CD4-positive, alpha-beta T cell (primary cell): Measurements from ENCODE around the gene NDUFA8. TPM values are rescaled to one million over a fixed set of nuclear protein-coding genes. Genes with fewer than 3 reads are reported as not detected.

Experiments
- ATAC-seq: fragments of 200-7000 bp; cut with Tn5 transposase; one replicate; pipeline ENCODE4 v1.10.0; 2022; ENCODE audit warnings: mild to moderate bottlenecking; ENCODE audit not compliant: poor library complexity
- CTCF ChIA-PET: fragments of 350-600 bp; sonication (Branson Sonifier 250); formaldehyde crosslinking; loops from one replicate; lab custom pipeline; 2021; ENCODE audit warnings: antibody characterized with exemption, inconsistent platforms; lab: Charles Lee
- POLR2A ChIA-PET: fragments of 350-600 bp; sonication (Branson Sonifier 250); formaldehyde crosslinking; loops from one replicate; lab custom pipeline; 2021; ENCODE audit warnings: antibody characterized with exemption, inconsistent platforms; lab: Charles Lee
- DNase-seq, 14 experiments: peaks; one replicate each; pipeline ENCODE4 v3.0.0-alpha.2; 2013 to 2020; ENCODE audit warnings: mixed read lengths in 2 of 14
- H3K27ac ChIP-seq, 2 donors: one replicate each; pipeline versions ENCODE4 v1.5.1 to v1.7.0; 2013; ENCODE audit warnings: low read length in 2 of 2, low read depth in 1 of 2, mild to moderate bottlenecking in 1 of 2
- H3K27me3 ChIP-seq, 2 experiments: 1 replicate in 1 of 2; 2 replicates in 1 of 2; pipeline versions ENCODE4 v1.6.1 to v1.7.0; 2013; ENCODE audit warnings: low read length in 2 of 2, control low read depth in 1 of 2, mild to moderate bottlenecking in 1 of 2, moderate library complexity in 1 of 2; ENCODE audit not compliant: insufficient read depth in 2 of 2, control insufficient read depth in 1 of 2
- H3K36me3 ChIP-seq: one replicate; pipeline ENCODE4 v1.6.1; 2013; ENCODE audit warnings: low read length, control low read depth; ENCODE audit not compliant: insufficient read depth
- H3K4me1 ChIP-seq: one replicate; pipeline ENCODE4 v1.6.1; 2013; ENCODE audit warnings: low read length, control low read depth; ENCODE audit not compliant: insufficient read depth
- H3K4me3 ChIP-seq: one replicate; pipeline ENCODE4 v1.5.1; 2013; ENCODE audit warnings: mild to moderate bottlenecking, low read length, moderate library complexity
- H3K9me3 ChIP-seq, 2 experiments: 1 replicate in 1 of 2; 2 replicates in 1 of 2; pipeline versions ENCODE4 v1.6.1 to v1.7.0; 2013; ENCODE audit warnings: low read length in 2 of 2, mild to moderate bottlenecking in 2 of 2, control low read depth in 1 of 2, moderate library complexity in 1 of 2; ENCODE audit not compliant: control insufficient read depth in 1 of 2, insufficient read depth in 1 of 2
- H3K27ac Mint-ChIP-seq: one replicate; pipeline ENCODE4 v1.8.0; 2020; ENCODE audit warnings: mixed read lengths
- H3K27me3 Mint-ChIP-seq: one replicate; pipeline ENCODE4 v1.8.0; 2021; ENCODE audit warnings: mixed read lengths
- H3K36me3 Mint-ChIP-seq: one replicate; pipeline ENCODE4 v1.8.0; 2021; ENCODE audit warnings: low read depth, mixed read lengths
- H3K4me1 Mint-ChIP-seq: one replicate; pipeline ENCODE4 v1.8.0; 2021; ENCODE audit warnings: low read depth, mixed read lengths
- H3K4me3 Mint-ChIP-seq: one replicate; pipeline ENCODE4 v1.8.0; 2020; ENCODE audit warnings: mild to moderate bottlenecking, mixed read lengths
- H3K9me3 Mint-ChIP-seq: one replicate; pipeline ENCODE4 v1.8.0; 2020; ENCODE audit warnings: mixed read lengths
- intact Hi-C, 2 experiments: fragments of 100-400 bp; cut with DNase I in 1 of 2; cut with micrococcal nuclease in 1 of 2; formaldehyde crosslinking; loops; one replicate each; pipeline versions ENCODE4 v1.15.1 to v1.9.0; 2023 to 2025; cut with DNase I, micrococcal nuclease
- total RNA-seq, 174 experiments: library from RNA in 2 of 174; stranded (reverse) in 2 of 174; gene quantifications; one replicate each; pipeline ENCODE4 v1.2.3 and lab custom pipeline; 2021 to 2026
- TF ChIP-seq, protein P1 (sequence below): fragments of 200-600 bp; IDR thresholded peaks from one replicate; pipeline ENCODE4 v1.8.0; 2022; ENCODE audit warnings: antibody characterized with exemption, mild to moderate bottlenecking

Gene NDUFA8
- total RNA-seq, 2 experiments from 2014 or later, result 4.5 to 5.0 TPM

DNA sequence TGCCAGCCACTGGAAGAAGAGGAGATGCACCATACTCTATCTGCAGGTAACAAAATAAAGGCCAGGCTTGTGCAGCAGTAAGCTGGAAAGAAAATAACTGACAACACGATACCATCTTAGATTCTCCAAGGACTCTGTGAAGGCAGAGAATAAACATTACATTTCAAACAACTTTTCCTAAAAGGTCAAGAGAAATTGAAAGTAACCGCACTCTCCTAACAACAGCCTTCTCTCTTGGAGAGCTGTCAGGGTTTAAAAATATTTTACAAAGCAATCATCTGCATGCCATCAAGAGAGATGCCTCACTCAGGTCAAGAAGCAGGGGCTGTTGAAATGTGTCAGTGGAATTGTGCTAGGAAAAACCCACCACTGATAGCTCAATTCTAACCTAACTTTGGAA lies 53.0 kb downstream of the NDUFA8 start:
- Mint-ChIP-seq H3K4me3 (no peak overlapping the region), H3K27ac (no peak overlapping the region)

DNA sequence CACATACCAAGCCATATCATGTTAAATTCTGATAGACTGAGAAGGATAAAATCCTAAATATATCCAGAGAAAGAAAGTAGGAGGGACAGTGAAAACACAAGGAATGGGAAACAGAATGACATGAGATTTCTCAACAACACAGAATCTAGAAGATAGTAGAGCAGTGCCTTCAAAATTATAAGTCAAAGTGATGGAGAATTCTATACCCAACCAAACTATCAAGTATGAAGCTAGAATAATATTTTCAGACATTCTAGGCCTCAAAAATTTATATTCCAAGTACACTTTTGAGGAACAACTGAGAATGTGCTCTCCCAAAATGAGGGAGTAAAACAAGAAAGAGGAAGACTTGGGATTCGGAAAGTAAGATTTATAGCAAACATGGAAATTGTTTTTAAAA lies 55.6 kb downstream of the NDUFA8 start:
- Mint-ChIP-seq H3K36me3 (no peaks in the 10 kb centered on the region), H3K9me3 (peaks cover 3% of the 10 kb centered on the region), H3K27ac (no peak overlapping the region), H3K4me3 (no peak overlapping the region), H3K27me3 (peaks cover 4% of the 10 kb centered on the region), H3K4me1 (peaks cover 5% of the 10 kb centered on the region)
- Histone ChIP-seq H3K36me3 (no peaks in the 10 kb centered on the region), H3K27me3 (no peaks in the 10 kb centered on the region), H3K9me3 (peaks cover 4 to 9% of the 10 kb centered on the region in 2 experiments), H3K27ac (no peak overlapping the region), H3K4me1 (peaks cover 4% of the 10 kb centered on the region), H3K4me3 (no peak overlapping the region)
- ChIA-PET CTCF (no interaction called here), POLR2A (no interaction called here)
- ATAC-seq, result no peak
- DNase-seq, result no peak
- TF ChIP-seq, protein P1, sequence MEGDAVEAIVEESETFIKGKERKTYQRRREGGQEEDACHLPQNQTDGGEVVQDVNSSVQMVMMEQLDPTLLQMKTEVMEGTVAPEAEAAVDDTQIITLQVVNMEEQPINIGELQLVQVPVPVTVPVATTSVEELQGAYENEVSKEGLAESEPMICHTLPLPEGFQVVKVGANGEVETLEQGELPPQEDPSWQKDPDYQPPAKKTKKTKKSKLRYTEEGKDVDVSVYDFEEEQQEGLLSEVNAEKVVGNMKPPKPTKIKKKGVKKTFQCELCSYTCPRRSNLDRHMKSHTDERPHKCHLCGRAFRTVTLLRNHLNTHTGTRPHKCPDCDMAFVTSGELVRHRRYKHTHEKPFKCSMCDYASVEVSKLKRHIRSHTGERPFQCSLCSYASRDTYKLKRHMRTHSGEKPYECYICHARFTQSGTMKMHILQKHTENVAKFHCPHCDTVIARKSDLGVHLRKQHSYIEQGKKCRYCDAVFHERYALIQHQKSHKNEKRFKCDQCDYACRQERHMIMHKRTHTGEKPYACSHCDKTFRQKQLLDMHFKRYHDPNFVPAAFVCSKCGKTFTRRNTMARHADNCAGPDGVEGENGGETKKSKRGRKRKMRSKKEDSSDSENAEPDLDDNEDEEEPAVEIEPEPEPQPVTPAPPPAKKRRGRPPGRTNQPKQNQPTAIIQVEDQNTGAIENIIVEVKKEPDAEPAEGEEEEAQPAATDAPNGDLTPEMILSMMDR, result no peak
- intact Hi-C loops, result loop anchor here in 1 of 2 experiments (10.0 kb wide), 1 partner anchor 361 kb away; no protein-coding TSS in a partner anchor

More for the DNA sequence above, 53.0 kb downstream of the NDUFA8 start:
- H3K4me1 Mint-ChIP-seq, result no peaks in the 10 kb centered on the region
- CTCF ChIA-PET, result no interaction called here
- DNase-seq, result no peak
- Histone ChIP-seq H3K36me3 (no peaks in the 10 kb centered on the region), H3K4me1 (no peaks in the 10 kb centered on the region), H3K27me3 (no peaks in the 10 kb centered on the region), H3K4me3 (no peak overlapping the region), H3K9me3 (peaks cover 4 to 9% of the 10 kb centered on the region in 2 experiments), H3K27ac (no peak overlapping the region)
- POLR2A ChIA-PET, result no interaction called here
- H3K9me3 Mint-ChIP-seq, result peaks cover 3% of the 10 kb centered on the region
- TF ChIP-seq, protein P1, result no peak
- no peaks in the 10 kb centered on the region for H3K36me3 Mint-ChIP-seq
- intact Hi-C loops, result loop anchor here in 1 of 2 experiments (10.0 kb wide), 1 partner anchor 358 kb away; no protein-coding TSS in a partner anchor
- ATAC-seq, result no peak
- no peaks in the 10 kb centered on the region for H3K27me3 Mint-ChIP-seq

DNA sequence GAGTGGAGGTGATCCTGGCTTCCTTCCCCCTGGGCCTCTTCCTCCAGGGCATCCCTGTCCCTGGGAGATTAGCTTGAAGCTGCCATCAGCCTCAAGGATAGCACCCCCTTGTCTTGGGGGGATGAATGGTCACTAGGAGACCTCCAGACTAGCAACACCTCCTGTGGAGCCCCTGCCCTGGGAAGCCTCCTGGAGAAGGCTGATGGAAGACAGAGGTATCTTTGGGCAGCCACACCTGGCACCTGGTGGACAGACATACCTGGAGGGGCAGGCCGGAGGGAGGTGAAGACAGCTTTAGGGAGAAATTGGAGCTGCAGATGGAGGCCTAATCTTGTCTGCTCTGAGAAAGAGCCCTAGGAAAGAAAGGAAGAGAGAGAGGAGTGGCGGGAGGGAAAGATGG lies 57.4 kb downstream of the NDUFA8 start:
- Histone ChIP-seq H3K27me3 (no peaks in the 10 kb centered on the region), H3K4me3 (no peak overlapping the region), H3K9me3 (peaks cover 4 to 9% of the 10 kb centered on the region in 2 experiments), H3K27ac (no peak overlapping the region), H3K4me1 (peaks cover 4% of the 10 kb centered on the region), H3K36me3 (no peaks in the 10 kb centered on the region)
- Mint-ChIP-seq H3K27me3 (peaks cover 4% of the 10 kb centered on the region), H3K27ac (no peak overlapping the region), H3K4me3 (no peak overlapping the region), H3K4me1 (peaks cover 5% of the 10 kb centered on the region), H3K36me3 (no peaks in the 10 kb centered on the region), H3K9me3 (peaks cover 3% of the 10 kb centered on the region)
- TF ChIP-seq, protein P1, result no peak
- ATAC-seq (no peak), DNase-seq (no peak)
- intact Hi-C loops, result loop anchor here in 1 of 2 experiments (10.0 kb wide), 1 partner anchor 363 kb away; no protein-coding TSS in a partner anchor
- ChIA-PET POLR2A (no interaction called here), CTCF (no interaction called here)
